Measurements from ENCODE around the gene MED9.
"Not testable (repeated sequence)": the region's sequence is repeated elsewhere in the genome, so short reads cannot be mapped to it uniquely, and the experiment has no call there.

MED9 gene

GRCh38 chr17:17454700-17455099, 22.1 kb upstream of the MED9 start:
- DNase-seq (ENCODE audit: extremely low read depth in 1 of 2, low read depth in 1 of 2), result not testable (repeated sequence)

- no peak for DNase-seq (ENCODE audit: extremely low read depth in 1 of 2, low read depth in 1 of 2)
Observed at GRCh38 chr17:17455173-17455572, 21.6 kb upstream of the MED9 start.

GRCh38 chr17:17456251-17456650, 20.5 kb upstream of the MED9 start:
- no peak for DNase-seq (ENCODE audit: extremely low read depth in 1 of 2, low read depth in 1 of 2)

GRCh38 chr17:17457680-17458079, 19.1 kb upstream of the MED9 start:
- DNase-seq (ENCODE audit: extremely low read depth in 1 of 2, low read depth in 1 of 2), result no peak

GRCh38 chr17:17460038-17460437, 16.8 kb upstream of the MED9 start:
- DNase-seq (ENCODE audit: extremely low read depth in 1 of 2, low read depth in 1 of 2), result no peak

GRCh38 chr17:17462048-17462824, 14.6 kb upstream of the MED9 start:
- DNase-seq (ENCODE audit: extremely low read depth in 1 of 2, low read depth in 1 of 2), result no peak

GRCh38 chr17:17463821-17464220, 13.0 kb upstream of the MED9 start:
- DNase-seq (ENCODE audit: extremely low read depth in 1 of 2, low read depth in 1 of 2), result no peak

GRCh38 chr17:17465878-17466277, 10.9 kb upstream of the MED9 start:
- not testable (repeated sequence) for DNase-seq (ENCODE audit: extremely low read depth in 1 of 2, low read depth in 1 of 2)

- no peak for DNase-seq (ENCODE audit: extremely low read depth in 1 of 2, low read depth in 1 of 2)
Observed at GRCh38 chr17:17466511-17466910, 10.3 kb upstream of the MED9 start.

GRCh38 chr17:17467016-17467415, 9.8 kb upstream of the MED9 start:
- no peak for DNase-seq (ENCODE audit: extremely low read depth in 1 of 2, low read depth in 1 of 2)

- DNase-seq (ENCODE audit: extremely low read depth in 1 of 2, low read depth in 1 of 2), result no peak
Observed at GRCh38 chr17:17467720-17468119, 9.1 kb upstream of the MED9 start.

GRCh38 chr17:17468217-17469010, 8.4 kb upstream of the MED9 start:
- DNase-seq (ENCODE audit: extremely low read depth in 1 of 2, low read depth in 1 of 2), result no peak

GRCh38 chr17:17469358-17469757, 7.4 kb upstream of the MED9 start:
- DNase-seq (ENCODE audit: extremely low read depth in 1 of 2, low read depth in 1 of 2), result no peak

GRCh38 chr17:17469996-17470395, 6.8 kb upstream of the MED9 start:
- no peak for DNase-seq (ENCODE audit: extremely low read depth in 1 of 2, low read depth in 1 of 2)

GRCh38 chr17:17472333-17472920, 4.4 kb upstream of the MED9 start:
- no peak for DNase-seq (ENCODE audit: extremely low read depth in 1 of 2, low read depth in 1 of 2)

- DNase-seq (ENCODE audit: extremely low read depth in 1 of 2, low read depth in 1 of 2), result no peak
Observed at GRCh38 chr17:17474341-17474740, 2.5 kb upstream of the MED9 start.

- DNase-seq (ENCODE audit: extremely low read depth in 1 of 2, low read depth in 1 of 2), result no peak
Observed at GRCh38 chr17:17479209-17479608, 2.4 kb downstream of the MED9 start.

- no peak for DNase-seq (ENCODE audit: extremely low read depth in 1 of 2, low read depth in 1 of 2)
Observed at GRCh38 chr17:17480593-17481148, 3.9 kb downstream of the MED9 start.

GRCh38 chr17:17481860-17482259, 5.1 kb downstream of the MED9 start:
- DNase-seq (ENCODE audit: extremely low read depth in 1 of 2, low read depth in 1 of 2), result no peak

- DNase-seq (ENCODE audit: extremely low read depth in 1 of 2, low read depth in 1 of 2), result peak; percentile 28 to 63
Observed at GRCh38 chr17:17484451-17484899, 7.7 kb downstream of the MED9 start.

GRCh38 chr17:17485420-17485819, 8.6 kb downstream of the MED9 start:
- no peak for DNase-seq (ENCODE audit: extremely low read depth in 1 of 2, low read depth in 1 of 2)

Data from stimulated activated CD8-positive, alpha-beta memory T cell treated with anti-CD3 and anti-CD28 coated beads, Interleukin-7, amount 100 ng/mL, for 48 hours (primary cell).